OCI-LY3 (cell line): ENCODE measurements around the gene PITPNM3.

ENCODE experiments used
- EZH2phosphoT487 ChIP-seq: fragments of 200-600 bp; shearing (Covaris generic); IDR thresholded peaks from 2 replicates; pipeline ENCODE4 v1.6.1; 2018; ENCODE audit warnings: antibody characterized with exemption, mixed run types, low read depth
- TF ChIP-seq, protein P1 (sequence below): fragments of 200-600, 300-600 bp; sonication (generic); IDR thresholded peaks from 2 replicates; pipeline ENCODE4 v1.5.1; 2014; ENCODE audit warnings: antibody characterized with exemption, low read length, low read depth

DNA sequence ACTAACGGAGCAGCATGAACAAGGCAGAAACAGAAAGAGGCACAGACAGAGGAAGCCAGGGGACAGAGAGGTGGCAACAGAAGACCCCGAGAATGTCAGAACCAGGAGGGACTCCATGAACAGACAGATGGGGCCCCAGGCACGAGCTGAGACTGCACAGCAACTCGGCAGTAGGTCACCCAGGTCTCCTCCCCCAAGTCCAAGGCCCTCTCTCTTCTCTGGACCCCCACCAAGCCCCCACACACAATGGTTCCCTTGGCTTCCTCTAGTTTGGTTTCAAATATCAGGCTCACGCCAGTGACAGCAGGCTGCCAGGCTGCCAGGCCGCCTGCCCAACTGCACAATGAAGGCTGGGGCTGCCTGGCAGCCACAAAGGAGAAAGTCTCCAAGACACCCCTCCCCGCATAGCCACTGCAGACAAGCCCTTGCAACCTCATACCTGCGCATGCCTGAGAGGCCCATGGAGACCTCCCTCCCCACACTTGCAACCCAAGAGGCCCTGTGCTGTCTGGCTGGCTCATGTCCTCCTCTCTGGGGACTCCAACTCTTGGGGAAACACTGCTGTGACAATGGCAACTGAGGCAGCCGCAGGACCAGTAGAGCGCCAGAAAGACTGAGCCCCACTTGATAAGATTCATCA is 57.3 kb downstream of the PITPNM3 start:
- TF ChIP-seq, protein P1, sequence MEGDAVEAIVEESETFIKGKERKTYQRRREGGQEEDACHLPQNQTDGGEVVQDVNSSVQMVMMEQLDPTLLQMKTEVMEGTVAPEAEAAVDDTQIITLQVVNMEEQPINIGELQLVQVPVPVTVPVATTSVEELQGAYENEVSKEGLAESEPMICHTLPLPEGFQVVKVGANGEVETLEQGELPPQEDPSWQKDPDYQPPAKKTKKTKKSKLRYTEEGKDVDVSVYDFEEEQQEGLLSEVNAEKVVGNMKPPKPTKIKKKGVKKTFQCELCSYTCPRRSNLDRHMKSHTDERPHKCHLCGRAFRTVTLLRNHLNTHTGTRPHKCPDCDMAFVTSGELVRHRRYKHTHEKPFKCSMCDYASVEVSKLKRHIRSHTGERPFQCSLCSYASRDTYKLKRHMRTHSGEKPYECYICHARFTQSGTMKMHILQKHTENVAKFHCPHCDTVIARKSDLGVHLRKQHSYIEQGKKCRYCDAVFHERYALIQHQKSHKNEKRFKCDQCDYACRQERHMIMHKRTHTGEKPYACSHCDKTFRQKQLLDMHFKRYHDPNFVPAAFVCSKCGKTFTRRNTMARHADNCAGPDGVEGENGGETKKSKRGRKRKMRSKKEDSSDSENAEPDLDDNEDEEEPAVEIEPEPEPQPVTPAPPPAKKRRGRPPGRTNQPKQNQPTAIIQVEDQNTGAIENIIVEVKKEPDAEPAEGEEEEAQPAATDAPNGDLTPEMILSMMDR, result no peak
- TF ChIP-seq EZH2phosphoT487, result no peak
